Heart right ventricle (tissue), 16 donors: ENCODE results near the gene TAF11L9. TPM values are rescaled to one million over a fixed set of nuclear protein-coding genes. Genes with fewer than 3 reads are reported as not detected.
"Not testable (repeated sequence)": the region's sequence is repeated elsewhere in the genome, so short reads cannot be mapped to it uniquely, and the experiment has no call there.

Source experiments
- ATAC-seq, 8 donors: fragments of 200-7000 bp; cut with Tn5 transposase; one replicate each; pipeline ENCODE4 v1.9.1; 2020; ENCODE audit warnings: mild to moderate bottlenecking in 8 of 8, moderate library complexity in 8 of 8, moderate number of reproducible peaks in 1 of 8
- DNase-seq, 2 donors: peaks; one replicate each; pipeline ENCODE4 v3.0.0-alpha.2; 2020
- H3K27ac ChIP-seq, 10 donors: fragments of 200-600 bp; sonication (generic) in 2 of 10; one replicate each; pipeline versions ENCODE4 v1.5.0 to v1.8.0; 2020 to 2022; ENCODE audit warnings: mild to moderate bottlenecking in 3 of 10
- H3K27me3 ChIP-seq, 7 donors: fragments of 200-600 bp; one replicate each; pipeline ENCODE4 v1.8.0; 2021 to 2022; ENCODE audit warnings: mild to moderate bottlenecking in 2 of 7
- H3K36me3 ChIP-seq, 9 donors: fragments of 200-600 bp; sonication (generic) in 1 of 9; one replicate each; pipeline versions ENCODE4 v1.5.0 to v1.8.0; 2020 to 2022; ENCODE audit warnings: mild to moderate bottlenecking in 2 of 9
- H3K4me1 ChIP-seq, 9 donors: fragments of 200-600 bp; sonication (generic) in 1 of 9; one replicate each; pipeline versions ENCODE4 v1.5.0 to v1.8.0; 2020 to 2022; ENCODE audit warnings: mild to moderate bottlenecking in 4 of 9
- H3K4me3 ChIP-seq, 10 donors: fragments of 200-600 bp; sonication (generic) in 2 of 10; one replicate each; pipeline versions ENCODE4 v1.5.0 to v1.8.0; 2020 to 2022; ENCODE audit warnings: mild to moderate bottlenecking in 7 of 10, moderate library complexity in 2 of 10
- H3K9me3 ChIP-seq, 11 donors: fragments of 200-600 bp in 10 of 11; sonication (generic) in 2 of 11; one replicate each; pipeline versions ENCODE4 v1.5.0 to v1.8.0; 2013 to 2022; ENCODE audit warnings: mild to moderate bottlenecking in 2 of 11, control low read depth in 1 of 11, moderate library complexity in 1 of 11
- WGBS, 2 donors: extraction: QIAGEN DNeasy Blood & Tissue Kit; methylation state at CpG; one replicate each; pipeline ENCODE4 v1.1.7; 2013; ENCODE audit warnings: inconsistent platforms in 1 of 2; 5-methylcytosine and 5-hydroxymethylcytosine counted together
- intact Hi-C, 10 donors: fragments of 100-400 bp; cut with DNase I; formaldehyde crosslinking; loops; one replicate each; pipeline versions ENCODE4 v1.11.1 to v1.14.2; 2022
- polyA plus RNA-seq, 2 donors: library from polyadenylated mRNA; stranded (reverse); fragments of 200-250 nt; gene quantifications; one replicate each; pipeline ENCODE4 v1.2.3, GENCODE V29; 2013
- total RNA-seq, 10 donors: library from RNA; stranded (reverse); fragmentation: NEBNext Ultra II Directional in 3 of 10; extraction: Animal tissue kit (Norgen Biotek cat#: 25700) in 3 of 10; gene quantifications; one replicate each; pipeline versions ENCODE4 v1.2.1 to v1.2.4, GENCODE V29; 2021 to 2023
- donor health status: Arrhythmogenic right ventricular cardiomyopathy.
- donor health status: ischemic (EF 13 %, LVEDD 7.1; RV severe dilation, severe dysfunction).
- donor health status: healthy with polysubstance abuse.
- donor health status: DM: no; HTN: yes; CAD: no.
- donor health status: DM: no; HTN: no; CAD: no.
- donor health status: ischemic (EF 25% LVEDD 6.9; RV normal size, moderate dysfunction).
- donor health status: ischemic (EF 25% LVEDD 5.7; RV mildly dilated, moderate dysfunction).
- donor health status: healthy.
- donor health status: DM: yes; HTN: yes; CAD: no.
- donor health status: Ischemic cardiomyopathy.
- donor health status: ischemic (EF 35%, LVEDD 5.7; RV mildly dilated, moderate dysfunction).
- donor health status: nonischemic (EF 11% LVEDD 7.7; RV severe dilation, severe dysfunction).
- donor health status: DM: yes; HTN: yes; CAD: no.
- donor health status: PGD.
- donor health status: ischemic (EF 29% LVEDD 5.4; RV normal size, mild dysfunction).
- donor health status: nonischemic (EF 23%, LVEDD 6.1; RV moderate dilation, normal function).

TAF11L9 gene
- total and polyA plus RNA-seq, 12 donors = not detected

GRCh38 chr5:17585658-17586057 lies 8.5 kb downstream of the TAF11L9 start, which contains the start of gene TAF11L7:
TAF11L7 (minus strand) TSS chr5:17585758.
- H3K36me3 ChIP-seq, H3K9me3 ChIP-seq, H3K4me1 ChIP-seq, DNase-seq, H3K27me3 ChIP-seq, ATAC-seq, intact Hi-C loops, H3K27ac ChIP-seq, H3K4me3 ChIP-seq: not testable (repeated sequence)
- no CpG with 5 or more reads among the region's 16 CpGs for WGBS, 2 donors

Other genes starting within 250 kb of the TAF11L9 start
- gene TAF11L2, start 96.2 kb downstream of the TAF11L9 start, total RNA-seq = not detected
- not detected for gene TAF11L2, start 96.2 kb downstream of the TAF11L9 start, polyA plus RNA-seq
- not detected for gene TAF11L3, start 76.0 kb downstream of the TAF11L9 start, total RNA-seq
- not detected for gene TAF11L3, start 76.0 kb downstream of the TAF11L9 start, polyA plus RNA-seq
- not detected for gene TAF11L4, start 72.6 kb downstream of the TAF11L9 start, total RNA-seq
- not detected for gene TAF11L4, start 72.6 kb downstream of the TAF11L9 start, polyA plus RNA-seq
- gene TAF11L5, start 69.2 kb downstream of the TAF11L9 start, total RNA-seq = not detected
- not detected for gene TAF11L5, start 69.2 kb downstream of the TAF11L9 start, polyA plus RNA-seq
- not detected for gene TAF11L6, start 65.7 kb downstream of the TAF11L9 start, total RNA-seq
- gene TAF11L6, start 65.7 kb downstream of the TAF11L9 start, polyA plus RNA-seq = not detected
- not detected for gene TAF11L7, start 8.6 kb downstream of the TAF11L9 start, total RNA-seq
- gene TAF11L7, start 8.6 kb downstream of the TAF11L9 start, polyA plus RNA-seq = not detected
- not detected for gene TAF11L8, start 3.4 kb downstream of the TAF11L9 start, total RNA-seq
- gene TAF11L8, start 3.4 kb downstream of the TAF11L9 start, polyA plus RNA-seq = not detected
- not detected for gene TAF11L10, start 3.4 kb upstream of the TAF11L9 start, total RNA-seq
- gene TAF11L10, start 3.4 kb upstream of the TAF11L9 start, polyA plus RNA-seq = not detected
- gene TAF11L11, start 9.8 kb upstream of the TAF11L9 start, total RNA-seq = not detected
- gene TAF11L11, start 9.8 kb upstream of the TAF11L9 start, polyA plus RNA-seq = not detected
- gene TAF11L12, start 16.0 kb upstream of the TAF11L9 start, total RNA-seq = not detected
- not detected for gene TAF11L12, start 16.0 kb upstream of the TAF11L9 start, polyA plus RNA-seq
- gene TAF11L13, start 37.7 kb upstream of the TAF11L9 start, total RNA-seq = not detected
- gene TAF11L13, start 37.7 kb upstream of the TAF11L9 start, polyA plus RNA-seq = not detected
- not detected for gene TAF11L14, start 40.1 kb upstream of the TAF11L9 start, total RNA-seq
- not detected for gene TAF11L14, start 40.1 kb upstream of the TAF11L9 start, polyA plus RNA-seq